WTC11 (cell line): ENCODE data around the gene HSP90AB1.
"Not testable (repeated sequence)": the region's sequence is repeated elsewhere in the genome, so short reads cannot be mapped to it uniquely, and the experiment has no call there.

ENCODE experiments used
- CREM ChIP-seq: sonication (generic); formaldehyde crosslinking; IDR thresholded peaks from 2 replicates; pipeline ENCODE4 v1.8.1; 2022; ENCODE audit warnings: mild to moderate bottlenecking, missing genetic modification reagents, moderate library complexity
- ELF4 ChIP-seq: sonication (generic); formaldehyde crosslinking; IDR thresholded peaks from 2 replicates; pipeline ENCODE4 v1.8.1; 2022; ENCODE audit warnings: low read depth, mild to moderate bottlenecking, moderate library complexity, missing genetic modification reagents
- EMX1 ChIP-seq: fragments of 250-450 bp; sonication (Bioruptor Pico); IDR thresholded peaks from 2 replicates; pipeline ENCODE4 v1.8.0; 2021; ENCODE audit warnings: mild to moderate bottlenecking
- ETV6 ChIP-seq: sonication (generic); formaldehyde crosslinking; IDR thresholded peaks from 2 replicates; pipeline ENCODE4 v1.8.1; 2022; ENCODE audit warnings: mild to moderate bottlenecking, missing genetic modification reagents
- FOXK1 ChIP-seq: sonication (generic); formaldehyde crosslinking; IDR thresholded peaks from 2 replicates; pipeline ENCODE4 v1.8.0; 2022; ENCODE audit warnings: mild to moderate bottlenecking, moderate library complexity, missing genetic modification reagents
- HMGXB4 ChIP-seq: sonication (generic); formaldehyde crosslinking; IDR thresholded peaks from 2 replicates; pipeline ENCODE4 v1.8.1; 2023; ENCODE audit warnings: mild to moderate bottlenecking, moderate library complexity, missing genetic modification reagents
- JAZF1 ChIP-seq: fragments of 250-450 bp; sonication (Bioruptor Pico); IDR thresholded peaks from 2 replicates; pipeline ENCODE4 v1.9.0; 2021; ENCODE audit warnings: moderate library complexity, mild to moderate bottlenecking, inconsistent platforms
- NFYB ChIP-seq: sonication (generic); formaldehyde crosslinking; conservative IDR thresholded peaks from 2 replicates; pipeline ENCODE4 v1.8.0; 2022; ENCODE audit warnings: low read depth, missing genetic modification reagents
- NR3C1 ChIP-seq: sonication (generic); formaldehyde crosslinking; conservative IDR thresholded peaks from 2 replicates; pipeline ENCODE4 v1.8.1; 2023; ENCODE audit warnings: low read depth, mild to moderate bottlenecking, missing genetic modification reagents
- TCF7 ChIP-seq: sonication (generic); formaldehyde crosslinking; IDR thresholded peaks from 2 replicates; pipeline ENCODE4 v1.8.0; 2022; ENCODE audit warnings: mild to moderate bottlenecking, low read depth, missing genetic modification reagents, moderate library complexity
- USF2 ChIP-seq: sonication (generic); formaldehyde crosslinking; IDR thresholded peaks from 2 replicates; pipeline ENCODE4 v1.8.1; 2023; ENCODE audit warnings: mild to moderate bottlenecking, missing genetic modification reagents, moderate library complexity
- TF ChIP-seq, protein P1 (sequence below): fragments of 200-600 bp; IDR thresholded peaks from 2 replicates; pipeline ENCODE4 v1.8.0; 2022; ENCODE audit warnings: antibody characterized with exemption
- TF ChIP-seq, protein P2 (sequence below): sonication (generic); formaldehyde crosslinking; conservative IDR thresholded peaks from 2 replicates; pipeline ENCODE4 v1.8.1; 2023; ENCODE audit warnings: mild to moderate bottlenecking, low read depth, missing genetic modification reagents, moderate library complexity

DNA sequence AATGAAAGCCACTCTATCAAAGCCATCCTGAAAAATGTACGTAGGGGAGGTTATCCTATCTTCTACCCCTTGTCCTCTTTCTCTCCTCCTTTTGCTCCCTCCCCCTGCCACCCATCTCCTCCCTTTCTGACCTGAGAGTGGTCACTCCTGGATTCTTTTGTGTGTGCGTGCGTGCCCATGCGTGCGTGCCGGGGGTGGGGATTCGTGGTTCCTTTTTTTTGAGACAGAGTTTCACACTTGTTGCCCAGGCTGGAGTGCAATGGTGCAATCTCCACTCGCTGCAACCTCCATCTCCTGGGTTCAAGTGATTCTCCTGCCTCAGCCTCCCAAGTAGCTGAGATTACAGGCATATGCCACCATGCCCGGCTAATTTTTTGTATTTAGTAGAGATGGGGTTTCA, 15.5 kb upstream of the HSP90AB1 start:
- not testable (repeated sequence) for TF ChIP-seq USF2 (CRISPR knock-in tag); HMGXB4; ETV6 (CRISPR knock-in tag); TCF7 (CRISPR knock-in tag); CREM (CRISPR knock-in tag); EMX1 (CRISPR knock-in tag); NR3C1 (CRISPR knock-in tag); NFYB (CRISPR knock-in tag); ELF4 (CRISPR knock-in tag); FOXK1; JAZF1 (CRISPR knock-in tag)
- TF ChIP-seq, protein P1, sequence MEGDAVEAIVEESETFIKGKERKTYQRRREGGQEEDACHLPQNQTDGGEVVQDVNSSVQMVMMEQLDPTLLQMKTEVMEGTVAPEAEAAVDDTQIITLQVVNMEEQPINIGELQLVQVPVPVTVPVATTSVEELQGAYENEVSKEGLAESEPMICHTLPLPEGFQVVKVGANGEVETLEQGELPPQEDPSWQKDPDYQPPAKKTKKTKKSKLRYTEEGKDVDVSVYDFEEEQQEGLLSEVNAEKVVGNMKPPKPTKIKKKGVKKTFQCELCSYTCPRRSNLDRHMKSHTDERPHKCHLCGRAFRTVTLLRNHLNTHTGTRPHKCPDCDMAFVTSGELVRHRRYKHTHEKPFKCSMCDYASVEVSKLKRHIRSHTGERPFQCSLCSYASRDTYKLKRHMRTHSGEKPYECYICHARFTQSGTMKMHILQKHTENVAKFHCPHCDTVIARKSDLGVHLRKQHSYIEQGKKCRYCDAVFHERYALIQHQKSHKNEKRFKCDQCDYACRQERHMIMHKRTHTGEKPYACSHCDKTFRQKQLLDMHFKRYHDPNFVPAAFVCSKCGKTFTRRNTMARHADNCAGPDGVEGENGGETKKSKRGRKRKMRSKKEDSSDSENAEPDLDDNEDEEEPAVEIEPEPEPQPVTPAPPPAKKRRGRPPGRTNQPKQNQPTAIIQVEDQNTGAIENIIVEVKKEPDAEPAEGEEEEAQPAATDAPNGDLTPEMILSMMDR: not testable (repeated sequence)
- TF ChIP-seq, protein P2, sequence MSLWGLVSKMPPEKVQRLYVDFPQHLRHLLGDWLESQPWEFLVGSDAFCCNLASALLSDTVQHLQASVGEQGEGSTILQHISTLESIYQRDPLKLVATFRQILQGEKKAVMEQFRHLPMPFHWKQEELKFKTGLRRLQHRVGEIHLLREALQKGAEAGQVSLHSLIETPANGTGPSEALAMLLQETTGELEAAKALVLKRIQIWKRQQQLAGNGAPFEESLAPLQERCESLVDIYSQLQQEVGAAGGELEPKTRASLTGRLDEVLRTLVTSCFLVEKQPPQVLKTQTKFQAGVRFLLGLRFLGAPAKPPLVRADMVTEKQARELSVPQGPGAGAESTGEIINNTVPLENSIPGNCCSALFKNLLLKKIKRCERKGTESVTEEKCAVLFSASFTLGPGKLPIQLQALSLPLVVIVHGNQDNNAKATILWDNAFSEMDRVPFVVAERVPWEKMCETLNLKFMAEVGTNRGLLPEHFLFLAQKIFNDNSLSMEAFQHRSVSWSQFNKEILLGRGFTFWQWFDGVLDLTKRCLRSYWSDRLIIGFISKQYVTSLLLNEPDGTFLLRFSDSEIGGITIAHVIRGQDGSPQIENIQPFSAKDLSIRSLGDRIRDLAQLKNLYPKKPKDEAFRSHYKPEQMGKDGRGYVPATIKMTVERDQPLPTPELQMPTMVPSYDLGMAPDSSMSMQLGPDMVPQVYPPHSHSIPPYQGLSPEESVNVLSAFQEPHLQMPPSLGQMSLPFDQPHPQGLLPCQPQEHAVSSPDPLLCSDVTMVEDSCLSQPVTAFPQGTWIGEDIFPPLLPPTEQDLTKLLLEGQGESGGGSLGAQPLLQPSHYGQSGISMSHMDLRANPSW: not testable (repeated sequence)
